ENCODE data around the gene AHCYL2.

The AHCYL2 gene

GRCh38 chr7:129197771-129198170 is 27.1 kb upstream of the AHCYL2 start:
- Histone ChIP-seq H3K27me3 (ENCODE audit: insufficient read depth, low read depth, severe bottlenecking) (no peaks in the 10 kb centered on the region), H3K27ac (no peak overlapping the region), H3K9me3 (ENCODE audit: severe bottlenecking) (no peaks in the 10 kb centered on the region), H3K4me3 (ENCODE audit: low read depth, low read length) (no peak overlapping the region), H3K36me3 (no peaks in the 10 kb centered on the region)
- DNase-seq: no peak
- TF ChIP-seq CTCF (IDR thresholded peaks at IDR 0.05; ENCODE audit: low read depth, low read length): no peak

- no peaks in the 10 kb centered on the region for H3K27me3 ChIP-seq (ENCODE audit: insufficient read depth, low read depth, severe bottlenecking)
- no peak overlapping the region for H3K4me3 ChIP-seq (ENCODE audit: low read depth, low read length)
- TF ChIP-seq CTCF (IDR thresholded peaks at IDR 0.05; ENCODE audit: low read depth, low read length): no peak
- no peaks in the 10 kb centered on the region for H3K36me3 ChIP-seq
- DNase-seq: no peak
- no peak overlapping the region for H3K27ac ChIP-seq
- no peaks in the 10 kb centered on the region for H3K9me3 ChIP-seq (ENCODE audit: severe bottlenecking)
Measured at GRCh38 chr7:129199406-129199805, 25.4 kb upstream of the AHCYL2 start.

- Histone ChIP-seq H3K27me3 (ENCODE audit: insufficient read depth, low read depth, severe bottlenecking) (no peaks in the 10 kb centered on the region), H3K27ac (no peak overlapping the region), H3K9me3 (ENCODE audit: severe bottlenecking) (no peaks in the 10 kb centered on the region), H3K4me3 (ENCODE audit: low read depth, low read length) (no peak overlapping the region), H3K36me3 (no peaks in the 10 kb centered on the region; the same call in 1 of the 2 replicates)
- TF ChIP-seq CTCF (IDR thresholded peaks at IDR 0.05; ENCODE audit: low read depth, low read length): no peak
- no peak for DNase-seq
Measured at GRCh38 chr7:129202058-129202777, 22.6 kb upstream of the AHCYL2 start.

- Histone ChIP-seq H3K9me3 (ENCODE audit: severe bottlenecking) (no peaks in the 10 kb centered on the region), H3K4me3 (ENCODE audit: low read depth, low read length) (no peak overlapping the region), H3K27me3 (ENCODE audit: insufficient read depth, low read depth, severe bottlenecking) (no peaks in the 10 kb centered on the region), H3K36me3 (no peaks in the 10 kb centered on the region; the same call in 1 of the 2 replicates), H3K27ac (no peak overlapping the region)
- TF ChIP-seq CTCF (IDR thresholded peaks at IDR 0.05; ENCODE audit: low read depth, low read length): no peak
- DNase-seq: no peak
Measured at GRCh38 chr7:129203050-129203741, 21.6 kb upstream of the AHCYL2 start.

- no peak for DNase-seq
- TF ChIP-seq CTCF (IDR thresholded peaks at IDR 0.05; ENCODE audit: low read depth, low read length): no peak
Measured at GRCh38 chr7:129205126-129205818, 19.6 kb upstream of the AHCYL2 start.

More at GRCh38 chr7:129205126-129205818, 19.6 kb upstream of the AHCYL2 start:
- no peak overlapping the region for H3K27ac ChIP-seq
- peaks cover 2% of the 10 kb centered on the region for H3K36me3 ChIP-seq
- H3K4me3 ChIP-seq (ENCODE audit: low read depth, low read length): no peak overlapping the region
- no peaks in the 10 kb centered on the region for H3K27me3 ChIP-seq (ENCODE audit: insufficient read depth, low read depth, severe bottlenecking)
- no peaks in the 10 kb centered on the region for H3K9me3 ChIP-seq (ENCODE audit: severe bottlenecking)
